NCI-H82 (cell line): ENCODE data around the gene STAB2.

ENCODE experiments used
- DNase-seq: peaks from one replicate; lab custom pipeline; 2025; lab: John Stamatoyannopoulos, UW

Gene STAB2

GRCh38 chr12:103690426-103690825, 103.4 kb downstream of the STAB2 start:
- no peak for DNase-seq

GRCh38 chr12:103691063-103691462, 104.0 kb downstream of the STAB2 start:
- no peak for DNase-seq

- DNase-seq: no peak
These were observed 109.0 kb downstream of the STAB2 start for GRCh38 chr12:103696101-103696500.

GRCh38 chr12:103697971-103698751, 111.1 kb downstream of the STAB2 start:
- DNase-seq: no peak

GRCh38 chr12:103698752-103699560, 111.9 kb downstream of the STAB2 start:
- no peak for DNase-seq

GRCh38 chr12:103705098-103705497, 118.0 kb downstream of the STAB2 start:
- DNase-seq: no peak

- peak; percentile 28 for DNase-seq
These were observed 118.9 kb downstream of the STAB2 start for GRCh38 chr12:103705927-103706326.

- DNase-seq: no peak
These were observed 120.4 kb downstream of the STAB2 start for GRCh38 chr12:103707446-103707845.

GRCh38 chr12:103710544-103710943, 123.5 kb downstream of the STAB2 start:
- no peak for DNase-seq

- DNase-seq: no peak
These were observed 125.1 kb downstream of the STAB2 start for GRCh38 chr12:103712216-103712615.

GRCh38 chr12:103715494-103715893, 128.4 kb downstream of the STAB2 start:
- no peak for DNase-seq

GRCh38 chr12:103716517-103717196, 129.6 kb downstream of the STAB2 start:
- no peak for DNase-seq

- DNase-seq: no peak
These were observed 138.3 kb downstream of the STAB2 start for GRCh38 chr12:103725398-103725797.

GRCh38 chr12:103727638-103728037, 140.6 kb downstream of the STAB2 start:
- DNase-seq: no peak

- DNase-seq: no peak
These were observed 141.2 kb downstream of the STAB2 start for GRCh38 chr12:103728323-103728722.

- DNase-seq: no peak
These were observed 142.4 kb downstream of the STAB2 start for GRCh38 chr12:103729499-103729898.

GRCh38 chr12:103731539-103731938, 144.5 kb downstream of the STAB2 start:
- DNase-seq: no peak

- DNase-seq: no peak
These were observed 147.8 kb downstream of the STAB2 start for GRCh38 chr12:103734863-103735262.

- DNase-seq: no peak
These were observed 148.2 kb downstream of the STAB2 start for GRCh38 chr12:103735291-103735690.

- DNase-seq: no peak
These were observed 149.5 kb downstream of the STAB2 start for GRCh38 chr12:103736572-103736971.

- no peak for DNase-seq
These were observed 150.8 kb downstream of the STAB2 start for GRCh38 chr12:103737881-103738280.

GRCh38 chr12:103742349-103742932, 155.4 kb downstream of the STAB2 start:
- no peak for DNase-seq
